Measurements from ENCODE around the gene NR2F1. TPM values are rescaled to one million over a fixed set of nuclear protein-coding genes. Genes with fewer than 3 reads are reported as not detected.

NR2F1 gene
- total RNA-seq, 1 experiment from 2014 or later, result not detected

GRCh38 chr5:93603793-93604643 lies 21.0 kb downstream of the NR2F1 start:
- Histone ChIP-seq H3K9ac (ENCODE audit: low read length) (no peak overlapping the region), H3K36me3 (ENCODE audit: insufficient read depth, low read length) (no peaks in the 10 kb centered on the region), H3K4me1 (ENCODE audit: low read length) (peaks cover 5% of the 10 kb centered on the region), H3K79me2 (ENCODE audit: low read length) (no peaks in the 10 kb centered on the region), H4K20me1 (ENCODE audit: insufficient read depth, low read depth, low read length) (no peaks in the 10 kb centered on the region), H3K27ac (ENCODE audit: low read length) (no peak overlapping the region), H3K9me3 (ENCODE audit: low read length) (no peaks in the 10 kb centered on the region), H3K4me3 (ENCODE audit: low read length) (no peak overlapping the region), H3K9me2 (replicated peaks; ENCODE audit: insufficient read depth, low read length) (no peaks in the 10 kb centered on the region), H3K4me2 (ENCODE audit: low read depth, low read length, poor library complexity, severe bottlenecking) (no peak overlapping the region), H3K27me3 (ENCODE audit: low read length) (no peaks in the 10 kb centered on the region), H2AFZ (ENCODE audit: low read length) (no peak overlapping the region)
- no peak for DNase-seq

GRCh38 chr5:93604644-93605515 lies 21.9 kb downstream of the NR2F1 start:
- Histone ChIP-seq H3K4me2 (ENCODE audit: low read depth, low read length, poor library complexity, severe bottlenecking) (no peak overlapping the region), H3K9me3 (ENCODE audit: low read length) (no peaks in the 10 kb centered on the region), H3K4me3 (ENCODE audit: low read length) (no peak overlapping the region), H4K20me1 (ENCODE audit: insufficient read depth, low read depth, low read length) (no peaks in the 10 kb centered on the region), H3K9me2 (replicated peaks; ENCODE audit: insufficient read depth, low read length) (no peaks in the 10 kb centered on the region), H3K27me3 (ENCODE audit: low read length) (no peaks in the 10 kb centered on the region), H3K4me1 (ENCODE audit: low read length) (peaks cover 5% of the 10 kb centered on the region), H3K9ac (ENCODE audit: low read length) (no peak overlapping the region), H3K36me3 (ENCODE audit: insufficient read depth, low read length) (no peaks in the 10 kb centered on the region), H3K79me2 (ENCODE audit: low read length) (no peaks in the 10 kb centered on the region), H3K27ac (ENCODE audit: low read length) (no peak overlapping the region), H2AFZ (ENCODE audit: low read length) (no peak overlapping the region)
- DNase-seq, result no peak

GRCh38 chr5:93606382-93606752 lies 23.3 kb downstream of the NR2F1 start:
- no peak overlapping the region for H3K4me3 ChIP-seq (ENCODE audit: low read length)
- H3K4me2 ChIP-seq (ENCODE audit: low read depth, low read length, poor library complexity, severe bottlenecking), result no peak overlapping the region
- H3K79me2 ChIP-seq (ENCODE audit: low read length), result no peaks in the 10 kb centered on the region
- no peaks in the 10 kb centered on the region for H3K36me3 ChIP-seq (ENCODE audit: insufficient read depth, low read length)
- no peak for DNase-seq
- no peak overlapping the region for H3K27ac ChIP-seq (ENCODE audit: low read length)
- no peak overlapping the region for H2AFZ ChIP-seq (ENCODE audit: low read length)
- H3K9me2 ChIP-seq (replicated peaks; ENCODE audit: insufficient read depth, low read length), result no peaks in the 10 kb centered on the region
- H3K4me1 ChIP-seq (ENCODE audit: low read length), result peaks cover 5% of the 10 kb centered on the region
- no peaks in the 10 kb centered on the region for H3K9me3 ChIP-seq (ENCODE audit: low read length)
- no peaks in the 10 kb centered on the region for H4K20me1 ChIP-seq (ENCODE audit: insufficient read depth, low read depth, low read length)
- H3K9ac ChIP-seq (ENCODE audit: low read length), result no peak overlapping the region
- H3K27me3 ChIP-seq (ENCODE audit: low read length), result no peaks in the 10 kb centered on the region

GRCh38 chr5:93607367-93608258 lies 24.6 kb downstream of the NR2F1 start:
- H3K9me3 ChIP-seq (ENCODE audit: low read length), result no peaks in the 10 kb centered on the region
- peak; percentile 75 for DNase-seq

GRCh38 chr5:93608855-93609254 lies 25.8 kb downstream of the NR2F1 start:
- H3K4me3 ChIP-seq (ENCODE audit: low read length), result no peak overlapping the region
- H3K27me3 ChIP-seq (ENCODE audit: low read length), result no peaks in the 10 kb centered on the region
- H3K9ac ChIP-seq (ENCODE audit: low read length), result no peak overlapping the region
- H3K4me2 ChIP-seq (ENCODE audit: low read depth, low read length, poor library complexity, severe bottlenecking), result no peak overlapping the region
- H3K4me1 ChIP-seq (ENCODE audit: low read length), result peaks cover 5% of the 10 kb centered on the region
- H3K9me2 ChIP-seq (replicated peaks; ENCODE audit: insufficient read depth, low read length), result no peaks in the 10 kb centered on the region
- no peak overlapping the region for H3K27ac ChIP-seq (ENCODE audit: low read length)
- H3K9me3 ChIP-seq (ENCODE audit: low read length), result no peaks in the 10 kb centered on the region
- no peak overlapping the region for H2AFZ ChIP-seq (ENCODE audit: low read length)
- H4K20me1 ChIP-seq (ENCODE audit: insufficient read depth, low read depth, low read length), result no peaks in the 10 kb centered on the region
- no peaks in the 10 kb centered on the region for H3K79me2 ChIP-seq (ENCODE audit: low read length)
- no peaks in the 10 kb centered on the region for H3K36me3 ChIP-seq (ENCODE audit: insufficient read depth, low read length)
- no peak for DNase-seq

More at GRCh38 chr5:93607367-93608258, 24.6 kb downstream of the NR2F1 start:
- Histone ChIP-seq H3K9ac (ENCODE audit: low read length) (no peak overlapping the region), H3K27me3 (ENCODE audit: low read length) (no peaks in the 10 kb centered on the region), H3K36me3 (ENCODE audit: insufficient read depth, low read length) (no peaks in the 10 kb centered on the region), H3K4me3 (ENCODE audit: low read length) (peak overlapping the region; percentile 40; the same call in 1 of the 2 replicates), H3K79me2 (ENCODE audit: low read length) (no peaks in the 10 kb centered on the region), H3K27ac (ENCODE audit: low read length) (no peak overlapping the region), H3K4me1 (ENCODE audit: low read length) (peaks cover 5% of the 10 kb centered on the region), H2AFZ (ENCODE audit: low read length) (no peak overlapping the region), H3K9me2 (replicated peaks; ENCODE audit: insufficient read depth, low read length) (no peaks in the 10 kb centered on the region), H4K20me1 (ENCODE audit: insufficient read depth, low read depth, low read length) (no peaks in the 10 kb centered on the region), H3K4me2 (ENCODE audit: low read depth, low read length, poor library complexity, severe bottlenecking) (peak overlapping the region; percentile 54)

GRCh38 chr5:93609762-93610161 lies 26.7 kb downstream of the NR2F1 start:
- H3K36me3 ChIP-seq (ENCODE audit: insufficient read depth, low read length), result no peaks in the 10 kb centered on the region
- H3K27me3 ChIP-seq (ENCODE audit: low read length), result no peaks in the 10 kb centered on the region
- no peaks in the 10 kb centered on the region for H3K9me3 ChIP-seq (ENCODE audit: low read length)
- no peak for DNase-seq
- H3K9me2 ChIP-seq (replicated peaks; ENCODE audit: insufficient read depth, low read length), result no peaks in the 10 kb centered on the region
- peaks cover 5% of the 10 kb centered on the region for H3K4me1 ChIP-seq (ENCODE audit: low read length)
- no peak overlapping the region for H3K4me3 ChIP-seq (ENCODE audit: low read length)
- no peak overlapping the region for H2AFZ ChIP-seq (ENCODE audit: low read length)
- no peak overlapping the region for H3K9ac ChIP-seq (ENCODE audit: low read length)
- no peak overlapping the region for H3K4me2 ChIP-seq (ENCODE audit: low read depth, low read length, poor library complexity, severe bottlenecking)
- no peak overlapping the region for H3K27ac ChIP-seq (ENCODE audit: low read length)
- H3K79me2 ChIP-seq (ENCODE audit: low read length), result no peaks in the 10 kb centered on the region
- no peaks in the 10 kb centered on the region for H4K20me1 ChIP-seq (ENCODE audit: insufficient read depth, low read depth, low read length)

GRCh38 chr5:93610581-93611272 lies 27.7 kb downstream of the NR2F1 start:
- Histone ChIP-seq H2AFZ (ENCODE audit: low read length) (no peak overlapping the region), H3K27me3 (ENCODE audit: low read length) (no peaks in the 10 kb centered on the region), H3K79me2 (ENCODE audit: low read length) (no peaks in the 10 kb centered on the region), H3K36me3 (ENCODE audit: insufficient read depth, low read length) (no peaks in the 10 kb centered on the region), H3K9ac (ENCODE audit: low read length) (no peak overlapping the region), H3K4me1 (ENCODE audit: low read length) (peaks cover 5% of the 10 kb centered on the region), H3K9me3 (ENCODE audit: low read length) (no peaks in the 10 kb centered on the region), H3K9me2 (replicated peaks; ENCODE audit: insufficient read depth, low read length) (no peaks in the 10 kb centered on the region), H4K20me1 (ENCODE audit: insufficient read depth, low read depth, low read length) (no peaks in the 10 kb centered on the region), H3K4me3 (ENCODE audit: low read length) (no peak overlapping the region), H3K27ac (ENCODE audit: low read length) (no peak overlapping the region), H3K4me2 (ENCODE audit: low read depth, low read length, poor library complexity, severe bottlenecking) (no peak overlapping the region)
- no peak for DNase-seq

All from Karpas-422 (cell line).